ENCODE measurements around the gene DBF4B.

DBF4B gene

DNA sequence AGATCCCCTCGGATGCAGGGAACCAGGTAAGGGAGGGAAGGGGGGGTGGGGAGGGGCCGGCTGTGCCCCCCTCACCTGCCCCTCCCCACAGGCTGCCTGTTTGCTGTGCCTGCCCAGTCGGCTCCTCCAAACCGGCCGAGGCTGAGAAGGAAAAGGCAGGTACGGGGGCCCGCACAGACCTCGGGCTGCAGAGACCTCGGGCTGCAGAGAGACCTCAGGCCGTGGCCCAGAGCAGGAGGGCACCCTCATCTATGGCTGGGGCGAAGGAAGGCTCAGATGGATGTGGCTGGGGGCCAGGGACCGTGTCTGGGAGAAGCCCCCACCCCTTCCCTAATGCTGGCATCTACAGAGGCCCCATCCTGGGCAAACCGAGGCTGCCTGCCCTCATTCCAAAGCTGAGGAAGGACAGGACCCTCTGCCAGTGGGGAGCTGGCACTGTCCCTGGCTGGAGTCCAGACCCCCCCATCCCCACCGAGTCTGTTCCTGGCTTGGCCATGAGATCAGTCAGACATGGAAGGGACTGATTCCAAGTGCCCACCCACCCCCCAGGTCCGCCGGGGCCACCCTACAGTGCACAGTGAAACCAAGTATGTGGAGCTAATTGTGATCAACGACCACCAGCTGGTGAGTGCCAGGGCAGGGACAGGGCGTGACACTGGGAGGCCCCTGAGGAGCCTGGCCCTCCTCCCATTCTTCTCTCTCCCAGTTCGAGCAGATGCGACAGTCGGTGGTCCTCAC lies 64.0 kb downstream of the DBF4B start:
- H3K4me3 ChIP-seq (ENCODE audit: low read depth in 1 of 2, low read length in 2 of 2) = no peak overlapping the region
- H3K4me1 ChIP-seq (ENCODE audit: insufficient read depth, low read length) = peaks cover 25% of the 10 kb centered on the region
- H2AFZ ChIP-seq (ENCODE audit: low read depth, low read length) = no peak overlapping the region

DNA sequence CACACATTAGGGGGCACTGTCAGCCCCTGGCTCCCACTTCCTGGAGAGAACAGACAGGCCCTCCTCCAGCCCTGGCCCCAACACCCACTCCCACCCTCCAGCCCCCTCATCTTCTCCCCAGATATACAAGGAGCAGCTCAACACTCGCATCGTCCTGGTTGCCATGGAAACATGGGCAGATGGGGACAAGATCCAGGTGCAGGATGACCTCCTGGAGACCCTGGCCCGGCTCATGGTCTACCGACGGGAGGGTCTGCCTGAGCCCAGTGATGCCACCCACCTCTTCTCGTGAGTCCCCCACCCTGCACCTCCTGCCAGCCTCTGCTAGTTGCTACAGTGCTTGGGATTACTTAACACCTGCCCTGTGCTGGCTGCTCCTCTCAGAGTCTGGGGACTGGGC lies 64.7 kb downstream of the DBF4B start:
- no peak overlapping the region for H3K27ac ChIP-seq (ENCODE audit: low read length)
- H3K4me2 ChIP-seq (ENCODE audit: insufficient read depth, low read length) = no peak overlapping the region
- H3K36me3 ChIP-seq (ENCODE audit: insufficient read depth, low read length) = no peaks in the 10 kb centered on the region
- H3K4me1 ChIP-seq (ENCODE audit: insufficient read depth, low read length) = peaks cover 25% of the 10 kb centered on the region
- ATAC-seq (ENCODE audit: insufficient read depth, low read depth) = no peak
- no peak overlapping the region for H3K9ac ChIP-seq (ENCODE audit: low read depth, low read length)
- no peak overlapping the region for H3K4me3 ChIP-seq (ENCODE audit: low read depth in 1 of 2, low read length in 2 of 2)
- H3K9me3 ChIP-seq (ENCODE audit: insufficient read depth, low read length, severe bottlenecking) = no peaks in the 10 kb centered on the region
- no peak overlapping the region for H2AFZ ChIP-seq (ENCODE audit: low read depth, low read length)
- H4K20me1 ChIP-seq (ENCODE audit: insufficient read depth, low read length) = peaks cover 3% of the 10 kb centered on the region; the same call in 1 of the 2 replicates
- no peaks in the 10 kb centered on the region for H3K27me3 ChIP-seq (ENCODE audit: insufficient read depth, low read length, poor library complexity)
- no peak for TF ChIP-seq EZH2 (IDR thresholded peaks at IDR 0.05; ENCODE audit: borderline replicate concordance, low read depth, low read length, severe bottlenecking)
- TF ChIP-seq, protein P1, sequence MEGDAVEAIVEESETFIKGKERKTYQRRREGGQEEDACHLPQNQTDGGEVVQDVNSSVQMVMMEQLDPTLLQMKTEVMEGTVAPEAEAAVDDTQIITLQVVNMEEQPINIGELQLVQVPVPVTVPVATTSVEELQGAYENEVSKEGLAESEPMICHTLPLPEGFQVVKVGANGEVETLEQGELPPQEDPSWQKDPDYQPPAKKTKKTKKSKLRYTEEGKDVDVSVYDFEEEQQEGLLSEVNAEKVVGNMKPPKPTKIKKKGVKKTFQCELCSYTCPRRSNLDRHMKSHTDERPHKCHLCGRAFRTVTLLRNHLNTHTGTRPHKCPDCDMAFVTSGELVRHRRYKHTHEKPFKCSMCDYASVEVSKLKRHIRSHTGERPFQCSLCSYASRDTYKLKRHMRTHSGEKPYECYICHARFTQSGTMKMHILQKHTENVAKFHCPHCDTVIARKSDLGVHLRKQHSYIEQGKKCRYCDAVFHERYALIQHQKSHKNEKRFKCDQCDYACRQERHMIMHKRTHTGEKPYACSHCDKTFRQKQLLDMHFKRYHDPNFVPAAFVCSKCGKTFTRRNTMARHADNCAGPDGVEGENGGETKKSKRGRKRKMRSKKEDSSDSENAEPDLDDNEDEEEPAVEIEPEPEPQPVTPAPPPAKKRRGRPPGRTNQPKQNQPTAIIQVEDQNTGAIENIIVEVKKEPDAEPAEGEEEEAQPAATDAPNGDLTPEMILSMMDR (IDR thresholded peaks at IDR 0.05; ENCODE audit: borderline replicate concordance, extremely low read depth, low read length, poor library complexity, severe bottlenecking) = no peak
- DNase-seq = no peak
- no peaks in the 10 kb centered on the region for H3K79me2 ChIP-seq (ENCODE audit: insufficient read depth, low read length)

More for the DNA sequence above, 64.0 kb downstream of the DBF4B start:
- peaks cover 3% of the 10 kb centered on the region; the same call in 1 of the 2 replicates for H4K20me1 ChIP-seq (ENCODE audit: insufficient read depth, low read length)
- no peaks in the 10 kb centered on the region for H3K27me3 ChIP-seq (ENCODE audit: insufficient read depth, low read length, poor library complexity)
- H3K4me2 ChIP-seq (ENCODE audit: insufficient read depth, low read length) = no peak overlapping the region
- ATAC-seq (ENCODE audit: insufficient read depth, low read depth) (no peak), DNase-seq (no peak)
- H3K79me2 ChIP-seq (ENCODE audit: insufficient read depth, low read length) = no peaks in the 10 kb centered on the region
- H3K36me3 ChIP-seq (ENCODE audit: insufficient read depth, low read length) = no peaks in the 10 kb centered on the region
- no peaks in the 10 kb centered on the region for H3K9me3 ChIP-seq (ENCODE audit: insufficient read depth, low read length, severe bottlenecking)
- TF ChIP-seq, protein P1 (IDR thresholded peaks at IDR 0.05; ENCODE audit: borderline replicate concordance, extremely low read depth, low read length, poor library complexity, severe bottlenecking) = no peak
- TF ChIP-seq EZH2 (IDR thresholded peaks at IDR 0.05; ENCODE audit: borderline replicate concordance, low read depth, low read length, severe bottlenecking) = no peak
- no peak overlapping the region for H3K9ac ChIP-seq (ENCODE audit: low read depth, low read length)
- H3K27ac ChIP-seq (ENCODE audit: low read length) = no peak overlapping the region

DNA sequence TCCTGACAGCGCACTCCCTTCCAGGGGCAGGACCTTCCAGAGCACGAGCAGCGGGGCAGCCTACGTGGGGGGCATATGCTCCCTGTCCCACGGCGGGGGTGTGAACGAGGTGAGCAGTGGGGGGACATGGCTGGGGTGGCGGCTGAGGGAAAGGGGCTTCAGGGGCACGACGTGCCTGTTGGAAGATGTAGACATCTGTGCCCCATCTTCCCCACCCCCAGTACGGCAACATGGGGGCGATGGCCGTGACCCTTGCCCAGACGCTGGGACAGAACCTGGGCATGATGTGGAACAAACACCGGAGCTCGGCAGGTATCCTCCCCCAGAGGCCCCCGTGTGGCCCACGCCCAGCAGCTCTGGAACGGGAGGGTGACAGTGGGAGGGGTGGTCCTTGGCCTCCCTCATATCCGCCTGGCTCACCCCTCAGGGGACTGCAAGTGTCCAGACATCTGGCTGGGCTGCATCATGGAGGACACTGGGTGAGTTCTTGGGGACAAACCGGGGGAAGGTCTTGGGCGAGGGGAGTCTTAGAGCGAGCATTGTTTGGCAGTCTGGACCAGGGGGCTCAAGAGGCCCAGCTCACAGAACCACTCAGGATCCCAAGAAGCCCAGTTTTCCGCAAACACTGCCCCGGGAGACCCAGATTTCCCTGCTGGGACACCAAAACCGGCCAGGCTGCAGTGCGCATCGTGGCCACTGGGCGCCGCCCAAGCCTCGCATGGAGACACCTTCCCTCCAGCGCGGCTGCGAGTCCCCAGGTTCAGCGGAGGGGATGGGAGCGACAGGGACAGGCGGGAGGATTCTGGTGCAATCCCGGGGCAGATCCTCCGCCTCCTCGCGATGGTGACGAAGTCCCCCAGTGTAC lies 66.0 kb downstream of the DBF4B start:
- DNase-seq (peak; percentile 88), ATAC-seq (ENCODE audit: insufficient read depth, low read depth) (peak; percentile 44)
- no peaks in the 10 kb centered on the region for H3K79me2 ChIP-seq (ENCODE audit: insufficient read depth, low read length)
- TF ChIP-seq, protein P1 (IDR thresholded peaks at IDR 0.05; ENCODE audit: borderline replicate concordance, extremely low read depth, low read length, poor library complexity, severe bottlenecking) = peak; percentile 100
- no peak for TF ChIP-seq EZH2 (IDR thresholded peaks at IDR 0.05; ENCODE audit: borderline replicate concordance, low read depth, low read length, severe bottlenecking)
- H3K4me1 ChIP-seq (ENCODE audit: insufficient read depth, low read length) = peaks cover 34% of the 10 kb centered on the region
- H3K4me3 ChIP-seq (ENCODE audit: low read depth in 1 of 2, low read length in 2 of 2) = peak overlapping the region; percentile 40 to 72; a peak in 3 of 4 replicates
- no peaks in the 10 kb centered on the region for H3K9me3 ChIP-seq (ENCODE audit: insufficient read depth, low read length, severe bottlenecking)
- H3K36me3 ChIP-seq (ENCODE audit: insufficient read depth, low read length) = no peaks in the 10 kb centered on the region
- peaks cover 3% of the 10 kb centered on the region; the same call in 1 of the 2 replicates for H4K20me1 ChIP-seq (ENCODE audit: insufficient read depth, low read length)
- peak overlapping the region; percentile 63 for H3K9ac ChIP-seq (ENCODE audit: low read depth, low read length)
- H3K4me2 ChIP-seq (ENCODE audit: insufficient read depth, low read length) = peak overlapping the region; percentile 100
- peak overlapping the region; percentile 43 for H3K27ac ChIP-seq (ENCODE audit: low read length)
- peak overlapping the region; percentile 96 for H2AFZ ChIP-seq (ENCODE audit: low read depth, low read length)
- H3K27me3 ChIP-seq (ENCODE audit: insufficient read depth, low read length, poor library complexity) = no peaks in the 10 kb centered on the region

Measured in DND-41 (cell line).